ENCODE results near the gene CRMP1.

CRMP1 gene

DNA sequence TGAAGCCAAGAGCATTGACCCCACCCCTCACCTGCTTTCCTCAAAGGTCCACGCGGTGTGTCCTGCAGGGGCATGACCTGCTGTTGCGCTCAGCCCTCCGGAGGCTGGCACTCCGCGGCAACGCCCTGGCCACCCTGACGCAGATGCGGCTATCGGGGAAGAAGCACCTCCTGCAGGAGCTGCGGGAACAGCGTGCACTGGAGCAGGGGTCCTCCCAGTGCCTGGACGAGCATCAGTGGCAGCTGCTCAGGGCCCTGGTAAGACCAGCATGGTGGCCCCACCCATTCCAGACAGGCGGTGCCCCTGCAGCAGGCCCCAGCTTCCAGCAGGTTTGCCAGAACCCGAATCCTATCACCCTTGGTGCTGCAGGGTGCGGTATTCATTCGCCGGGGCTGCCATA is 95.9 kb downstream of the CRMP1 start:
- DNase-seq (ENCODE audit: low read depth): no peak

DNA sequence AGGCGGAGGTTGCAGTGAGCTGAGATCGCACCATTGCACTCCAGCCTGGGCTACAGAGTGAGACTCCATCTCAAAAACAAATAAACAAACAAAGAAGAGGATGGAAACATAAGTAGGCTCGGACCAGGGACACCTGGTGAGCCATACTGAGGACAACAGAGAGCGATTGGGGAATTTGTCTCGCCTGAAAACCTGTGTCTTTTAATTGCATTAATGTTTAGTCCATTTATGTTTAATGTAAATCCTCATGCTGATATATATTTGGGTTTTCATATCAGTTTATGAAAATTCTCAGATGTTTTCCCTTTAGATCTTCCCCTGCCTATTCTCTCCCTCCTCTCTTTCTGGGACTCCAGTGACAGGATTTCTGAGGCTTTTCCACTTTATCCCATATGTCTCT is 97.3 kb downstream of the CRMP1 start:
- no peak for DNase-seq (ENCODE audit: low read depth)

DNA sequence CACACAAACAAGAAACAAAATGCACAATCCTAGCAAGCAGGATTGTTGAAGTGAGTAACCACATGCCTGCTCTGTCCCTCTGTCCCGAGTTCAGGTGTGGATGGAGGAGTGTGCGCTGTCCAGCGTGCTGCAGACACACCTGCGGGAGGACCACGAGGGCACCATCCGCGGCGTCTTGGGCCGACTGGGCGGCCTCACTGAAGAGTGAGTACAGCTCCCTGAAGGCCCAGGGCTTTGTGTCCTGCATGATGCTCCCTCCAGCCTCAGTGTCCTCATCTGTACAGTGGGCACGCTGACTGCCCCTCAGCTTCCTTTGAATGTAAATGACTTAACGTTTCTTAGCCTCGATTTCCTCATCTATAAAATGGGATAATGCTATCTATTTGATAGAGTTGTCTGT is 99.4 kb downstream of the CRMP1 start:
- DNase-seq (ENCODE audit: low read depth): no peak

DNA sequence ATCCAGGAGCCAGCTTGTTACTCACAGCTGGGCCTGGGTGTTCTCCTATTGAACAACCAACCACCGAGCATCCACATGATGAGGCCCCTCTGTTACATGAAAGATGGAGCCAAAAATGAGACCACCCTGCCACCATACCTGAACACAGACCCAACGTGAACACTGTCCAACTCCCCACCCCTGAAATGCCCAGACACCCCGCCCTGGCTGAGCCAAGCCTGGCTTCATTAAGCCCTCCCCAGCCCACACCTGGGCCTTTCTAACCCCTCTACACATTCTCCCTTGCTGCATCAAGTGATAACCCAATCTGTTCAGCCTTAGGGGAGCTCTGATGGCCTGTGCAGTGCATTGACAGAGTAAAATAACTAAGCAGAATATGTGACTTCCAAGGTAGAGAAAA is 101.2 kb downstream of the CRMP1 start:
- DNase-seq (ENCODE audit: low read depth): no peak

DNA sequence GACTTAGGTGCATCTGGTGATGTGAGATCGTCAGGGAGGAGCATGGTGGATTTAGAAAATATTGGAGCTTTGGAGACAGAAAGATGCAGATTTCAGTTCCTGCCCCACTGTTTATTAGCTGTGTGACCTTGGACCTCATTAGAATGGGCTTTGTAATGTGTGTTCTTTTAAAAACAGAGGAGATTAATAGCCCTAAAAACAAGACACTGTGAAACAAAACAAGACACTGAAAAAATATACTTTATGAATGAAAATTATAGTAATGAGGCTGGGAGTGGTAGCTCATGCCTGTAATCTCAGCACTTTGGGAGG is 102.4 kb downstream of the CRMP1 start:
- no peak for DNase-seq (ENCODE audit: low read depth)

DNA sequence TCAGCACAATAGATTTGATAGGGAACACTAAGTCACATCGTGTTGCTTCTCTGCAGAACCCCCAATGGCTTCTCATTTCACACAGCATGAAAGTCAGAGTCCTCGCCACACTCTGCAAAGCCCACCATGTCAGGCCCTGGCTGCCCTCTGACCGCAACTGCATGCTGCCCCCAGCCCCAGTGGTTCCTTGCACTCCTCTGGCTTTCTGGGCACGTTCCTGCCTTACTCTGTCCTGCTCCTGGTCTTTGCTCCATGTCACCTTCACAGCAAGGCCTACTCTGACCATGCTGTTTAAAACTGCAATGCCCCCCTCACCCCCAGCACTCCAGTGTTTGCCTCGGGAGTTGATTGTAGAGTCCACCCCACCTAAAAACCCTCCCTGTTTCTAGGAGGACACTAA is 103.7 kb downstream of the CRMP1 start:
- DNase-seq (ENCODE audit: low read depth): no peak

DNA sequence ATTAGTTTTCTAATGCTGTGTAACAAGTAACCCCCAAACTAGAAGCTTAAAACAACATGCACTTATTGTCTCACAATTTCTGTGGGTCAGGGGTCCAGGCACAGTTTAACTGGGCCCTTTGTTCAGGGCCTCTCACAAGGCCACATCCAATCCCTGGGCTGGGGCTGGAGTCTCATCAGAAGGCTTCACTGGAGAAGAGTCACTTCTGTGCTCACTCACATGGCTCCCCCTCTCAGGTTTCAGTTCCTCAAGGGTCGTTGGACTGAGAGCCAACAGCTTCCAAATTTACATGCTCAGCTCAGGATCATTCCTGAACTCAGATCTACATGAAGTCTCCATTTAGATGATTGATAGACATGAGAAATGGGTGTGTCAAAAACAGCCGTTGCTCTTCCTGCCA is 104.7 kb downstream of the CRMP1 start:
- no peak for DNase-seq (ENCODE audit: low read depth)

DNA sequence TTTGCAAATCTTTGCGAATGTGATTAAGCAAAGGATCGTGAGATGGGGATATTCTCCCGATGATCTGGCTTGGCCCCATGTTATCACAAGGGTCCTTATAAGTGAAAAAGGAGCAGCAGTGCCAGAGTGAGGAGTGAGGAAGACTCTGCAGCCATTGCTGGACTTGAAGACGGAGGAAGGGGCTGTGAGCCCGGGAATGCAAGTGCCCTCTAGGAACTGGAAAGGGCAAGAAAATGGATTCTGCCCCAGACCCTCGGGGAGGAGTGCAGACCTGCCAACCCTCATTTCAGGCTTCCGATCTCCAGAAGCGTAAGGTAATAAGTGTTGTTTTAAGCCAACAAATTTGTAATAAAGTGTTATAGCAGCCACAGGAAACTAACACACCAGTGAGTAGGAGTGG is 105.6 kb downstream of the CRMP1 start:
- no peak for DNase-seq (ENCODE audit: low read depth)

DNA sequence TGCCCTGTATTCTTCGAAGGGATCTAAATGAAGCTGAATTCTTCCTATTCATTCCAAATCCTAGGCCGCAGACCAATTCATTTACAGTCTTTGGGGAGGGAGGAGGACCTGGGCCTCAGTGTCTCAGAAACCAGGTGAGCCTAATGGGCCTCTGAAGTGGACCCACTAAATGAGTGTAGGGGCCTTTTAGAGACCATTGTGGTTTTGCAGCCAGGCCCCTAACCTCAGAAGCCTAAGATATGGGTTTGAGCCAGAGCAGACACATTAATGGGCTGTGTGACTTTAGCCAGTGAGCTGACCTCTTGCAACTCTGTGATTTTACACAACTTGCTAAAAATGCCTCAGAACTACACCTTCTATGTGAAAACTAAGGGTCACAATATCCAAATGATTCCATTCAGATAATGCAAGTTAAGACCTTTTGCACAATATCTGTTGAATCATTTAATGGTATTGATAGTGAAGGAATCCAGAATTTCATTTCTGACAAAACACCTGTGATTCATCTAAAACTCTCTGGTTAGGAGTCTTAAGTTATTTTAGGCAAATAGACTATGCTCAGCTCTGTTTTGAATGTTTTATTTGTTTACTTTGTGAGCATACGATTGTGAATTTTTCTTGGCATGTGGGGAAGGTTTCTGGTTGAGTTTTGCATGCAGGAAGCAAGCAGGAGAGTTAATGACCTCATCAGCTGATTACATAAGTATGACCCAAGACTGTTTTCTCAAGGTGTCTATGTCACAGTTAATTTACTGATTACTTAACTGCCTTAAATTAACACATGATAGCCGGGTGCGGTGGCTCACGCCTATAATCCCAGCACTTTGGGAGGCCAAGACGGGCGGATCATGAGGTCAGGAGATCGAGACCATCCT is 106.8 kb downstream of the CRMP1 start:
- DNase-seq (ENCODE audit: low read depth): no peak

DNA sequence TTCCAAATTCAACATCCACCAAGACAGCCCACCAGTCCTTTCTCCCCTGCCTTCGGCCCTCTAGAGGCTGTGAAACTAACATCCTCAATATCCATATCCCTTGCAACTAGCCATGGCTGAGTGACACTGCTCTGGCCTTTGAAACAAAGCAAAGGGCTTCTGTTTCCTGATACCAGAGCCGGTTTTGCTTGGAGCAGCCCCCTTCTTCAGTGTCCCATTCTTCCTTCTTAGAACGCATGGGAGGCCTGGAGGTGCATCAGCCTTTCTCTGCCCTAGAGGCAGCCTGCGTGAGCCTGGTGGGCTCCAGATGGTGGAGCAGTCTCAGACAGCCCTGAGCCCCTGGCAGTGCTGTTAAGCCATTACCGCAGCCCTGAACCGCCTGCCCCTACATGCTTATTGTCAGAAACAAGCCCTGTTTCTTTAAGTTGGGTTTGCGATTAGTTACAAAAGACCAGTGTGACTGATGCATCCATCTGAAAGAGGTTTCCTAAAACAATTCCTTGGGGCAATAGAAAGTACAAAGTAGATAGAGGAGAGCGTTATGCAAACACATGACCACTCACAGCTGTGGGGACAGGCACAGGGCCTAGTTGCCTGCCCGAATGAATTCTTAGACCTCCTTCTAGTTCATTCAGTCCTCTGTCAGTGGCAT is 107.8 kb downstream of the CRMP1 start:
- no peak for DNase-seq (ENCODE audit: low read depth)

DNA sequence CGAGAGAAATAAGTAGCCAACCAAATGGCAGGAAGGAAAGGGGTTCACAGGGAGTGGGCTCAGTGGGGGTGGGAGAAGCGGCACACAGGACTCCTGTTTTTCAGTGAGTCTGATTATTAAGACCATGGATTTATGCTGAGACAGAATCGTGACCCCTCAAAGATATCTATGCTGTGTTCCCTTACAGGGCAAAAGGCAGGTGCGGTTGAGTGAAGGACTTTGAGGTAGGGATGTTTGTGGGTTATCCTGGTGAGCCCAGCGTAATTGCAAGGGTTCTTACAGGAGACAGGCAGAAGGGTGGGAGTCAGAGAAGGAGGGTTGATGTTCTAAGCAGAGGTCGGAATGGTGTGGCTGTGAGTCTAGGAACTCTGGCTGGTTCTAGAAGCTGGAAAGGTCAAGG is 108.9 kb downstream of the CRMP1 start:
- DNase-seq (ENCODE audit: low read depth): no peak

DNA sequence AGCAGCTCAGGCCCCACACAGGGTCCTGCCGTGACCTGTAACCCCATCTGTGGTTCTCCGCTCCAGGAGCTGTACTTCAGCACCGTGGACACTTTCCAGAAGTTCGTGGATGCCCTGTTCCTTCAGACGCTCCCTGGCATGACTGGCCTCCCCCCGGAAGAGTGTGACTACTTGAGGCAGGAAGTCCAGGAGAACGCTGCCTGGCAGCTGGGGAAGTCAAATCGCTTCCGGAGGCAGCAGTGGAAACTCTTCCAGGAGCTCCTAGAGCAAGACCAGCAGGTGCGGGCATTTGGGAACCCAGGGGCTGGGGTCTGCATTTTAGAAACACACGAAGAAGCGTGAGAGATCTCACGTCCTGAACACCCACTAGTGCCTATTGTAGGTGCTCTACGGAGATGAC is 109.4 kb downstream of the CRMP1 start:
- no peak for DNase-seq (ENCODE audit: low read depth)

DNA sequence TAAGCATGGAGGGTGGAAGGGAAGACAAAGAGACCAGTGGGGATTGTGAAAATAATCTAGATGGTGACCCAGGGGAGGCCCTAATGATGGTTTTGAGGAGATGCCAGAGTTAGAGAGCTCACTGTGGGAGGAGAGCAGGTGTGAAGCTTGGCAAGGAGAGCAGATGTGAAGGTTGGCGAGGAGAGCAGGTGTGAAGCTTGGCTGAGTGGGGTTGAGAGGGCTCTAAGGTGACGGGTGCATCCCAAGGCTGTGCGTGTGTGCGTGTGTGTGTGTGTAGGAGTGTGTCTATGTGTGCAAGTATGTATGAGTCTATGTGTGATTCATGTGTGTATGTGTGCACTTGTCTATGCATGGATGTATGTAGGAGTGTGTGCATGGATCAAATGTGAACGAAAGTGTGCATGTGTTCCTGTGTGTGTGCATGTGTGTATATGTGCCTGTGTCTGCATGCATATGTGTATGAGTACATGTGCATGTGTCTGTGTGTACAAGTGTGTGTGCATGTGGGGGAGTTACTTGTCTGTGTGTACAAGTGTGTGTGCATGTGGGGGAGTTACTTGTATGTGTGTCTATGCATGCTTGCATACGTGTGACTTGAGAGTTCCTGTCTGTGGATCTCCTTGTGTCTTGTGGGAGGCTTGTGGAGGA is 109.9 kb downstream of the CRMP1 start:
- no peak for DNase-seq (ENCODE audit: low read depth)

DNA sequence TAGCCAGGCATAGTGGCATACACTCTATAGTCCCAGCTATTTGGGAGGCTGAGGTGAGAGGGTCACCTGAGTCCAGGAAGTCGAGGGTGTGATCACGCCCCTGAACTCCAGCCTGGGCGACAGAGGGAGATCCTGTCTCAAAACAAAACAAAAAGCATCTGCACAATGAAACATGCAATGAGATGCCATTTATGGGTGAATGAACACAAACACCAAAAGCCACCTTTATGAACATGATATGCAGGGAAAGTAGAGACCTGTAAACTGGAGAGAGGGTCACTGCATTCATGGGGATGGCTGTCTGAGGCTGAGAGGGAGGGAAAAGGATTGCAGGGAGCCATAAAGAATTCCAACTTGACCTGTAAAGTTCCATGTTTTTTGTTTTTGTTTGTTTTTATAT is 111.2 kb downstream of the CRMP1 start:
- no peak for DNase-seq (ENCODE audit: low read depth)

DNA sequence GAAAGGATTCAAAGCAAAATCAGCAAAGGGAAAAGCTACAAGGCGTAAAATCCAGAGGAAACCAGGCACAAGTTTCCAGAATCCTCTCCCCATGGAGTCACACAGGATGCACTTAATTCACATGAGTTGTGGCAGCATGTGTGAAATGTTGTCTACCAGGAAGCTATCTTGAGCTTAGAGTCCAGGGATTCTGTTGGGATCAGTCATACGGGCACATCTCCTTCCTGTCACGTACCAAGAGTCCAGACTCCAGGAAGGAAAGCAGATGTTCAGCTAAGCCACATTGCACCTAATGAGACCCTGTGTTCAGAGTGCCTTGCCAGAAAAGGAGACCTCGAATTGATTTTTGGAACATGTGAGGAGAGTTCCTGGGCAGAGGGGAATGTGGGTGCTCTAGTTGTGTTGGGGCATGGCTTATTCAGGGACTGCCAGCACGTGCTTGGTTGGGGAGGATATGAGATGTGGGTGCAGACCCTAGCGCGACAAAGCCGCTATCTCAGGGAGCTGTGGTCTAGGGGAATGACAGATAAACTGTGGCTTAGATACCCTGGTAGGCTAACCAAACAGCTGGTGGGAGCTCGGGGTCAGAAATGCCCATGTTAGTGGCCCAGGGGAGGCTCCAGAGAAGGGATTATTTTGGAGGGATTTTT is 111.9 kb downstream of the CRMP1 start:
- no peak for DNase-seq (ENCODE audit: low read depth)

DNA sequence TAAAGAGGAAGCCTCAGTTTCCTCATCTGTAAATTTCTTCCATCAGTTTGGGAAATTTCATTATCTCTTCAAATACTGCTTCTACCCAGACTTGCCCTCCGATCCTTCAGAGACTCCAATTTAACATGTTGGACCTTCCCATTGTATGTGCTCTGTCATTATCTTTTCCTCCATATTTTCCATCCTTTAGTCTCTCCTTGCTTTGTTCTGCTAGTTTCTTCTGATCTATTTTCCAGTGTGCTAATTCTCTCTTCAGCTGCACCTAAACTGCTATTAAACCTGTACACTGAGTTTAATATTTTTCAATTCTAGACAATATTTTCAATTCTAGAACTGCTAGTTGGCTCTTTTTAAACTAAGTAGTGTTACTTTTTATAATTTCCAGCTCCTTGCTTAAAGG is 116.4 kb downstream of the CRMP1 start:
- DNase-seq (ENCODE audit: low read depth): no peak

DNA sequence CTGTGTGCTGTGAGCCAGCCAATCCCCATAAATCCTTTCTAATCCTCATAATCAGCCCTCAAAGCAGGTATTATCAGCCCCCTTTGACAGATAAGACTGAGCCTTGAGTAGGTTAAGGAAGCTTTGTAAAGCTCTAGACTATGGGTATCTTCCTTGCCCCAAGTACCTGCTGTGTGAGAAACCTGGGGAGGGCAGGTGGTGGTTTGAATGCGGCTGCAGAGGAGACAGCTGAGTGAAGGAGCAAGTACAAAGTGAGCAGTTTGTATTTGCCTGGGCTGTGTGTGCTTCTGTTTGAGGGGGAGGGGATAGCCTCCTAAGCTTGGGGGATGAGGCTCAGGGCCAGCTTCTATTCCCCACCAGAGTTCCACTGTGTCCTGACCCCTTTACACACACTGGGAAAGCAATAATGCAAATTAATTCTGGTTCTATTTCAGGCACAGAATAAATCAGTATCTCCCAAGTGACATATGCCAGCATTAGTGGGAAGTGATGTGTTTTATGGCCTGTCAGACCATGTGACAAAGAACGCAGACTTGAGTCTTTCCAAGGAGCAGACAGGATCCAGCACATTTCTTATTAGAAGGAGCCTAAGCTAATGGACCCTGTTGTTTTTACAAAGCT is 118.4 kb downstream of the CRMP1 start:
- no peak for DNase-seq (ENCODE audit: low read depth)

DNA sequence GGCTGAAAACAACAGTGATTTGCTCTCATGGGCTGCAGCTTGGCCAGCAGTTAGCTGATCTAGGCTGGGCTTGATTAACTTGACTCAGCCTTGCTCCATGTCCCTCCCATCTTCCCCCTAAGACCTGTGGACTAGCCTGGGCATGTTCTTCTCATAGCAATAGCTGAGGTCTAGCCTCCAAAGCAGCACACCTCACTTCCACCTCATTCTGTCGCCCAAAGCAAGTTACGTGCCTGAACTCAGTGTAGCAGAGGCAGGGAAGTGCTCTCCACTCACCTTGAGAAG is 119.7 kb downstream of the CRMP1 start:
- no peak for DNase-seq (ENCODE audit: low read depth)

DNA sequence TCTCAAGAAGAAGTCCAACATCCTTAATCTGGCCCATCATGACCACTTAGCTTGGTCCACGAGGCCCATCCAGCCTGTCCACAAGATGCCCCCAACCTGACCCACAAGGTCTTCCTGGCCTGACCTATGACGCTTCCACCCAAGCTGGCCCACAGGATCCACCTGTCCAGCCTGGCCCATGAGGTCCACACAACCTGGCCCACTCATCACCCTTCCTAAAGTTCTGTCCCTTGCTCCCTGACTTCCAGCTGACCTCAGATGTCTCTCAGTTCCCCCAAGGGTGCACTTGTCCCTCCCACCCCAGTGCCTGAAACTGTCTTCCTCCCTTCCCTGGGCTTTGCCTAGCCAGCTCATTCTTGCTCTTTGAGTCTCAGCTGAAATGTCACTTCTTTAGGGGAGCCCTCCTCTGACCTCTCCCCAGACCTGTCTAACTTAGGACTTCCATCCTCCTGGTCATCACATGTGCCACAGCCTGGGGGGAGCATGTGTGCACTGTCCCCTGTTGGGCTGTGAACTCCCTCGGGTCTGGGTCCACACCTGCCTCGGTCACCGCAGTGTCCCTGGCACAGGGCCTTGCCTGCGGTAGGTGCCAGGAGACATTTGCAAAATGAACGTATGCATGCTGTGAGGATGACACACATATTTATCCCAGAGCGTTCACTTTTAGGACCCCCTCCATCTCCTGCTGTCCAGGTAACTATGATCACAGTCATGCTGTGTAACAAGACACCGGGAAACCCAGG is 120.2 kb downstream of the CRMP1 start:
- DNase-seq (ENCODE audit: low read depth): no peak

Data from stimulated activated CD8-positive, alpha-beta memory T cell treated with anti-CD3 and anti-CD28 coated beads, Interleukin-4, amount 100 ng/mL, for 24 hours (primary cell).